HFFc6 (cell line): ENCODE data around the gene METTL4. TPM values are rescaled to one million over a fixed set of nuclear protein-coding genes. Genes with fewer than 3 reads are reported as not detected.
A peak's percentile ranks its signal among the peaks of the same experiment; 100 is the strongest.

ENCODE experiments used
- DNase-seq: peaks from one replicate; pipeline ENCODE4 v3.0.0-alpha.2; 2018
- H3K27ac Mint-ChIP-seq: 2 replicates; pipeline ENCODE4 v1.8.0; 2020; ENCODE audit warnings: mild to moderate bottlenecking, mixed read lengths
- H3K27me3 Mint-ChIP-seq: 2 replicates; pipeline ENCODE4 v1.8.0; 2021; ENCODE audit warnings: mild to moderate bottlenecking, moderate library complexity, mixed read lengths; ENCODE audit not compliant: insufficient read depth
- H3K36me3 Mint-ChIP-seq: 2 replicates; pipeline ENCODE4 v1.8.0; 2021; ENCODE audit warnings: low read depth, mixed read lengths
- H3K4me1 Mint-ChIP-seq: 2 replicates; pipeline ENCODE4 v1.8.0; 2020; ENCODE audit warnings: low read depth, mixed read lengths
- H3K4me3 Mint-ChIP-seq: 2 replicates; pipeline ENCODE4 v1.8.0; 2020; ENCODE audit warnings: mild to moderate bottlenecking, moderate library complexity, mixed read lengths
- H3K9me3 Mint-ChIP-seq: 2 replicates; pipeline ENCODE4 v1.8.0; 2020; ENCODE audit warnings: mild to moderate bottlenecking, mixed read lengths
- total RNA-seq, 6 experiments: library from RNA; stranded (reverse); fragmentation: NEBNext Ultra II Directional; extraction: Animal tissue kit (Norgen Biotek cat#: 25700); gene quantifications; 2 replicates in 1 of 6; 3 replicates in 5 of 6; pipeline ENCODE4 v1.2.3, GENCODE V29; 2021
- TF ChIP-seq, protein P1 (sequence below): fragments of 200-600 bp; sonication (generic); IDR thresholded peaks from 2 replicates; pipeline ENCODE4 v1.5.0; 2021; ENCODE audit warnings: antibody characterized with exemption, mild to moderate bottlenecking

METTL4 gene
- total RNA-seq, 6 experiments from 2014 or later, result 6.3 to 9.4 (median 9.0) TPM

GRCh38 chr18:2589345-2590068 is 18.2 kb upstream of the METTL4 start:
- Mint-ChIP-seq H3K27ac (no peak overlapping the region), H3K4me3 (no peak overlapping the region), H3K36me3 (peaks cover 8% of the 10 kb centered on the region; the same call in 1 of the 2 replicates), H3K27me3 (no peaks in the 10 kb centered on the region), H3K4me1 (peaks cover 23% of the 10 kb centered on the region), H3K9me3 (no peaks in the 10 kb centered on the region)
- TF ChIP-seq, protein P1, sequence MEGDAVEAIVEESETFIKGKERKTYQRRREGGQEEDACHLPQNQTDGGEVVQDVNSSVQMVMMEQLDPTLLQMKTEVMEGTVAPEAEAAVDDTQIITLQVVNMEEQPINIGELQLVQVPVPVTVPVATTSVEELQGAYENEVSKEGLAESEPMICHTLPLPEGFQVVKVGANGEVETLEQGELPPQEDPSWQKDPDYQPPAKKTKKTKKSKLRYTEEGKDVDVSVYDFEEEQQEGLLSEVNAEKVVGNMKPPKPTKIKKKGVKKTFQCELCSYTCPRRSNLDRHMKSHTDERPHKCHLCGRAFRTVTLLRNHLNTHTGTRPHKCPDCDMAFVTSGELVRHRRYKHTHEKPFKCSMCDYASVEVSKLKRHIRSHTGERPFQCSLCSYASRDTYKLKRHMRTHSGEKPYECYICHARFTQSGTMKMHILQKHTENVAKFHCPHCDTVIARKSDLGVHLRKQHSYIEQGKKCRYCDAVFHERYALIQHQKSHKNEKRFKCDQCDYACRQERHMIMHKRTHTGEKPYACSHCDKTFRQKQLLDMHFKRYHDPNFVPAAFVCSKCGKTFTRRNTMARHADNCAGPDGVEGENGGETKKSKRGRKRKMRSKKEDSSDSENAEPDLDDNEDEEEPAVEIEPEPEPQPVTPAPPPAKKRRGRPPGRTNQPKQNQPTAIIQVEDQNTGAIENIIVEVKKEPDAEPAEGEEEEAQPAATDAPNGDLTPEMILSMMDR, result no peak
- no peak for DNase-seq

- no peak for DNase-seq
- Mint-ChIP-seq H3K27ac (no peak overlapping the region), H3K9me3 (no peaks in the 10 kb centered on the region), H3K4me3 (no peak overlapping the region), H3K27me3 (no peaks in the 10 kb centered on the region), H3K36me3 (peaks cover 8% of the 10 kb centered on the region; the same call in 1 of the 2 replicates), H3K4me1 (peaks cover 23% of the 10 kb centered on the region)
- TF ChIP-seq, protein P1, result no peak
Measured at GRCh38 chr18:2588666-2589344, 17.5 kb upstream of the METTL4 start.

- Mint-ChIP-seq H3K4me1 (peaks cover 17% of the 10 kb centered on the region), H3K27me3 (no peaks in the 10 kb centered on the region), H3K9me3 (no peaks in the 10 kb centered on the region), H3K4me3 (no peak overlapping the region), H3K27ac (0 out of 2 replicates have a peak overlapping the region, but pooled peaks have one; percentile 7), H3K36me3 (peaks cover 10% of the 10 kb centered on the region)
- TF ChIP-seq, protein P1, result no peak
- DNase-seq, result no peak
Measured at GRCh38 chr18:2587788-2588187, 16.5 kb upstream of the METTL4 start.

DNA sequence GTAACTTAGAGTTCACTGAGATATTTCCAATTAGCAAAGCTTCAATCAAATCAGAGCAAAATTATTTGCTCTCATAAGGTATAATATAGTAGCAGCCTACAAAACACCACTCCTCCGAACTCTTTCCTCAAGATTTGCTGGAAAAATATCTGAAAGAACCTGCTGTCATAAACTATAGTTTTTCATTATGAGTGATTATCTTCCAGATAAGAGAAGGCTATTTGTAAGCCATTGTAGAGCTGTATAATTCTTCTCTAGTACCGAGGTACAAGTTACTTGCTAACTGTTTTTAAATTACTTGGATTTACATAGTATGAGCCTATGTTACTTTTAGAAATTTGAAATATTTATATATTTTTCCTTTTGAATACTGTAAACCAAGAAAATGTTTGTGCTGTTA is 2.1 kb upstream of the METTL4 start:
- no peaks in the 10 kb centered on the region; the same call in 1 of the 2 replicates for H3K27me3 Mint-ChIP-seq
- H3K4me3 Mint-ChIP-seq, result peak overlapping the region; percentile 99
- DNase-seq, result no peak
- H3K9me3 Mint-ChIP-seq, result no peaks in the 10 kb centered on the region
- H3K27ac Mint-ChIP-seq, result peak overlapping the region; percentile 76
- peaks cover 51% of the 10 kb centered on the region for H3K4me1 Mint-ChIP-seq
- H3K36me3 Mint-ChIP-seq, result no peaks in the 10 kb centered on the region; the same call in 1 of the 2 replicates
- TF ChIP-seq, protein P1, result no peak

- no peak for DNase-seq
- peak overlapping the region; percentile 99 for H3K4me3 Mint-ChIP-seq
- TF ChIP-seq, protein P1, result no peak
- peaks cover 52% of the 10 kb centered on the region for H3K4me1 Mint-ChIP-seq
- H3K9me3 Mint-ChIP-seq, result no peaks in the 10 kb centered on the region
- no peaks in the 10 kb centered on the region; the same call in 1 of the 2 replicates for H3K27me3 Mint-ChIP-seq
- peak overlapping the region; percentile 76 for H3K27ac Mint-ChIP-seq
- H3K36me3 Mint-ChIP-seq, result no peaks in the 10 kb centered on the region; the same call in 1 of the 2 replicates
Measured at GRCh38 chr18:2572892-2573291, 1.6 kb upstream of the METTL4 start.
